GM12878 (cell line): Measurements from ENCODE around the gene CPVL. TPM values are rescaled to one million over a fixed set of nuclear protein-coding genes. Genes with fewer than 3 reads are reported as not detected.

Source experiments
- ATAC-seq: fragments of 200-7000 bp; cut with Tn5 transposase; 3 replicates; pipeline ENCODE4 v1.9.1; 2020; ENCODE audit warnings: mild to moderate bottlenecking, moderate library complexity
- BruUV-seq: library from RNA; stranded (reverse); fragments of 400-500 nt; replicated peaks from 2 replicates; lab custom pipeline; 2021; lab: Mats Ljungman, UMichigan
- CTCF ChIA-PET: fragments of 300-600 bp; sonication (Branson Sonifier 250); formaldehyde crosslinking; extraction: SDS; loops from one replicate; lab custom pipeline; 2021; ENCODE audit warnings: inconsistent platforms; lab: Yijun Ruan, JAX
- POLR2A ChIA-PET: fragments of 350-600 bp; formaldehyde crosslinking; extraction: SDS; loops from one replicate; lab custom pipeline; 2021; ENCODE audit warnings: inconsistent platforms; lab: Charles Lee
- RAD21 ChIA-PET: fragments of 300-600 bp; sonication (Branson Sonifier 250); formaldehyde crosslinking; loops from one replicate; lab custom pipeline; 2023; ENCODE audit warnings: antibody characterized with exemption; ENCODE audit not compliant: unreplicated experiment; lab: Charles Lee
- SMC1A ChIA-PET: fragments of 300-600 bp; sonication (Branson Sonifier 250); formaldehyde crosslinking; loops from one replicate; lab custom pipeline; 2023; ENCODE audit not compliant: unreplicated experiment, uncharacterized antibody; lab: Charles Lee
- DNase-seq: peaks from one replicate; pipeline ENCODE4 v3.0.0-alpha.2; 2011; ENCODE audit warnings: low read depth, low spot score
- FAIRE-seq: peaks from 3 replicates; lab custom pipeline; 2011; peaks lifted over from hg19 to GRCh38; lab: Jason Lieb, UNC
- H2AFZ ChIP-seq: 2 replicates; pipeline ENCODE4 v1.6.0; 2011; ENCODE audit warnings: low read depth, low read length, control low read depth; ENCODE audit not compliant: control insufficient read depth
- H3K27ac ChIP-seq: 2 replicates; pipeline ENCODE4 v1.5.1; 2011; ENCODE audit warnings: control low read depth; ENCODE audit not compliant: control insufficient read depth, insufficient read depth
- H3K27me3 ChIP-seq, 2 experiments: replicated peaks in 1 of 2; 2 replicates each; pipeline versions ENCODE4 v1.6.0 to v1.6.1; 2011; ENCODE audit warnings: low read length in 1 of 2; ENCODE audit not compliant: control insufficient read depth in 2 of 2, insufficient read depth in 2 of 2
- H3K36me3 ChIP-seq, 2 experiments: 2 replicates each; pipeline ENCODE4 v1.5.1; 2011; ENCODE audit warnings: low read length in 1 of 2; ENCODE audit not compliant: control insufficient read depth in 2 of 2, insufficient read depth in 2 of 2
- H3K4me1 ChIP-seq: 2 replicates; pipeline ENCODE4 v1.6.1; 2011; ENCODE audit warnings: mild to moderate bottlenecking, low read length, moderate library complexity, mixed read lengths; ENCODE audit not compliant: control insufficient read depth, insufficient read depth
- H3K4me2 ChIP-seq: 2 replicates; pipeline ENCODE4 v1.6.0; 2011; ENCODE audit warnings: control low read depth; ENCODE audit not compliant: control insufficient read depth, insufficient read depth
- H3K4me3 ChIP-seq: fragments of 200-600 bp; sonication (generic); 2 replicates; pipeline ENCODE4 v1.5.1; 2016
- H3K79me2 ChIP-seq: 2 replicates; pipeline ENCODE4 v1.6.0; 2011; ENCODE audit warnings: low read length; ENCODE audit not compliant: control insufficient read depth, insufficient read depth
- H3K9ac ChIP-seq: 2 replicates; pipeline ENCODE4 v1.8.0; 2011; ENCODE audit warnings: low read length, control low read depth, mixed read lengths; ENCODE audit not compliant: control insufficient read depth, insufficient read depth
- H3K9me3 ChIP-seq: replicated peaks from 3 replicates; pipeline ENCODE4 v1.5.1; 2011; ENCODE audit warnings: mild to moderate bottlenecking, low read length; ENCODE audit not compliant: control insufficient read depth, insufficient read depth
- H4K20me1 ChIP-seq: 2 replicates; pipeline ENCODE4 v1.6.0; 2011; ENCODE audit not compliant: control insufficient read depth, insufficient read depth
- E2F4 ChIP-seq: IDR thresholded peaks from 2 replicates; pipeline ENCODE4 v1.6.1; 2012; ENCODE audit warnings: low read depth, low read length, improper control_type of control experiment
- MAX ChIP-seq: IDR thresholded peaks from 2 replicates; pipeline ENCODE4 v1.6.1; 2012; ENCODE audit warnings: low read depth, low read length, improper control_type of control experiment
- PBX3 ChIP-seq: IDR thresholded peaks from 2 replicates; pipeline ENCODE4 v1.6.1; 2011; ENCODE audit warnings: mild to moderate bottlenecking, low read depth, low read length, moderate library complexity; ENCODE audit not compliant: insufficient replicate concordance
- TCF12 ChIP-seq: IDR thresholded peaks from 2 replicates; pipeline ENCODE4 v1.6.1; 2011; ENCODE audit warnings: low read depth, mild to moderate bottlenecking, low read length
- WGBS: methylation state at CpG from one replicate; pipeline ENCODE4 v1.1.6; 2016; ENCODE audit warnings: low lambda C conversion rate; ENCODE audit not compliant: insufficient replicate concordance, insufficient coverage; ENCODE audit errors: missing lambda C conversion rate; 5-methylcytosine and 5-hydroxymethylcytosine counted together
- in situ Hi-C: fragments of 300-500 bp; cut with MboI; formaldehyde crosslinking; loops from 9 replicates; pipeline ENCODE4 v1.14.3; 2018; ENCODE audit warnings: mixed read lengths
- intact Hi-C: fragments of 100-400 bp; cut with micrococcal nuclease; formaldehyde crosslinking; loops from one replicate; pipeline ENCODE4 v1.14.2; 2022; ENCODE audit not compliant: unreplicated experiment
- polyA plus RNA-seq, 11 experiments: library from polyadenylated mRNA; depleted of rRNA in 4 of 11; unstranded in 6 of 11; stranded (reverse) in 5 of 11; fragments of >200 nt; fragmentation: Nextera tagmentation in 4 of 11; fragmentation: Illumina TruSeq in 1 of 11; extraction: Ambion mirVana in 4 of 11; extraction: Trizol in 1 of 11; gene quantifications; 1 replicate in 1 of 11; 2 replicates in 10 of 11; pipeline versions ENCODE4 v1.2.1 to v1.2.3, GENCODE V29; 2011 to 2016; ENCODE audit warnings: inconsistent platforms in 2 of 11, missing spikeins in 2 of 11, low read depth in 1 of 11
- total RNA-seq, 4 experiments: library from RNA; depleted of rRNA in 3 of 4; stranded (reverse); fragments of >200 nt in 3 of 4; fragmentation: Illumina TruSeq in 1 of 4; extraction: Trizol in 1 of 4; gene quantifications; 2 replicates each; pipeline versions ENCODE4 v1.2.1 to v1.2.3, GENCODE V29; 2013 to 2021

CPVL gene
- total and polyA plus RNA-seq, 10 of the 15 experiments (the other 5 are each of a cell fraction or from before 2014, with no cell fraction given), result 0.59 TPM; not detected in 9

GRCh38 chr7:29147821-29148220 lies 1.5 kb upstream of the CPVL start:
- Histone ChIP-seq H3K9me3 (no peaks in the 10 kb centered on the region), H4K20me1 (no peaks in the 10 kb centered on the region), H3K4me1 (no peaks in the 10 kb centered on the region), H3K4me2 (no peak overlapping the region), H3K36me3 (no peaks in the 10 kb centered on the region), H3K79me2 (no peaks in the 10 kb centered on the region), H2AFZ (no peak overlapping the region), H3K27ac (no peak overlapping the region), H3K4me3 (no peak overlapping the region), H3K9ac (no peak overlapping the region), H3K27me3 (peaks cover 8 to 9% of the 10 kb centered on the region in 2 experiments; a peak in 3 of 4 replicates)
- TF ChIP-seq TCF12 (no peak), PBX3 (no peak), E2F4 (no peak), MAX (no peak)
- ChIA-PET RAD21 (no interaction called here), SMC1A (no interaction called here), POLR2A (no interaction called here), CTCF (no interaction called here)
- ATAC-seq (no peak), FAIRE-seq (no peak), DNase-seq (no peak)
- BruUV-seq, result no TSS peak
- in situ Hi-C loops, result no loop called here
- 7% methylated on average over 4 of the region's 4 CpGs for WGBS
- intact Hi-C loops, result no loop called here
